Esophagus muscularis mucosa (tissue), 4 donors: Measurements from ENCODE around the gene GNG5.
A peak's percentile ranks its signal among the peaks of the same experiment; 100 is the strongest.

Experiments
- EP300 ChIP-seq: sonication (generic); formaldehyde crosslinking; IDR thresholded peaks from one replicate; pipeline ENCODE4 v1.6.1; 2017; ENCODE audit warnings: antibody characterized with exemption
- POLR2A ChIP-seq: fragments of 450-650 bp; IDR thresholded peaks from one replicate; pipeline ENCODE4 v1.6.1; 2017; ENCODE audit warnings: antibody characterized with exemption, moderate library complexity, mild to moderate bottlenecking, low read depth
- TF ChIP-seq, protein P1 (sequence below), 3 experiments: fragments of 200-600 bp in 2 of 3; fragments of 450-650 bp in 1 of 3; sonication (generic) in 2 of 3; IDR thresholded peaks; one replicate each; pipeline ENCODE4 v1.5.1; 2017 to 2019; ENCODE audit warnings: antibody characterized with exemption in 3 of 3, mild to moderate bottlenecking in 2 of 3, moderate library complexity in 1 of 3

DNA sequence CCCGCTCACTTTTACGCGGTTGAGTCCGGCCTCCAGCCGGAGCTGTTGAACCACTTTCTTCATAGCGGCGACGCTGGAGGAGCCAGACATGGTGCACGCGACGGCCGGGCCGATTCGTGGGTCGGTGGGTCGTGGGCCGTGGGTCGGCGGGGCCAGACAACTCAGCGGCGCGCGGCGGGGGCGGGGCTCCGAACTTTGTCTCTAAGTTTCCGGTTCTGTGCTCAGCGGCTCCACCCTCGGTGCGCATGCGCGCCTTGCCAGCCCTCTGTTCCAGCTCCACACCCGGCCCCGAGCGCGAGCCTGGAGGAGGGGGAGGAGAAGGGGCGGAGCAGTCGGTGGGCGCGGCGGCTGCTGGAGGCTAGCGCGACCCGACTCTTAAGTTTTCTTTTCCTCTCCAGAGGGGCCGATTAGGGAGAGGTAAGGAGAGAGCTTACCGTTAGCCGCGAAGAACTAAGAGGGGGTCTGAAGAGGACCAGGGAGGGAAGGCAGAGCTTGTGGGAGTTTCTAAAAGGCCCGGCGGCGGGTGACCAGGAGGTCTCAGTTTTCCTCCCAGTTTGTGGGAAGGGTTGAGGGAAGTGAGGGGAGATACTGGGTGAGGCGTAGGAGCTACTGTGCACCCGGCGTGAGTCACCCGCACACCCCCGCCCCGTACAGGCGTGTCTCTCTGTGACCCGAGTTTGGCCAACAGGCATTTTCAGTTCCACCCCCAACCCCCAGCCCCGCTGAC, at the start of gene GNG5, which contains the start of gene SPATA1:
- TF ChIP-seq, protein P1, sequence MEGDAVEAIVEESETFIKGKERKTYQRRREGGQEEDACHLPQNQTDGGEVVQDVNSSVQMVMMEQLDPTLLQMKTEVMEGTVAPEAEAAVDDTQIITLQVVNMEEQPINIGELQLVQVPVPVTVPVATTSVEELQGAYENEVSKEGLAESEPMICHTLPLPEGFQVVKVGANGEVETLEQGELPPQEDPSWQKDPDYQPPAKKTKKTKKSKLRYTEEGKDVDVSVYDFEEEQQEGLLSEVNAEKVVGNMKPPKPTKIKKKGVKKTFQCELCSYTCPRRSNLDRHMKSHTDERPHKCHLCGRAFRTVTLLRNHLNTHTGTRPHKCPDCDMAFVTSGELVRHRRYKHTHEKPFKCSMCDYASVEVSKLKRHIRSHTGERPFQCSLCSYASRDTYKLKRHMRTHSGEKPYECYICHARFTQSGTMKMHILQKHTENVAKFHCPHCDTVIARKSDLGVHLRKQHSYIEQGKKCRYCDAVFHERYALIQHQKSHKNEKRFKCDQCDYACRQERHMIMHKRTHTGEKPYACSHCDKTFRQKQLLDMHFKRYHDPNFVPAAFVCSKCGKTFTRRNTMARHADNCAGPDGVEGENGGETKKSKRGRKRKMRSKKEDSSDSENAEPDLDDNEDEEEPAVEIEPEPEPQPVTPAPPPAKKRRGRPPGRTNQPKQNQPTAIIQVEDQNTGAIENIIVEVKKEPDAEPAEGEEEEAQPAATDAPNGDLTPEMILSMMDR (IDR thresholded peaks at IDR 0.05): no peak
- peak; percentile 63 for TF ChIP-seq POLR2A
- no peak for TF ChIP-seq EP300
